ENCODE results near the gene GALP.
"Not testable (repeated sequence)": the region's sequence is repeated elsewhere in the genome, so short reads cannot be mapped to it uniquely, and the experiment has no call there.

Gene GALP

GRCh38 chr19:56146904-56147303 is 28.9 kb upstream of the GALP start:
- TF ChIP-seq CTCF (IDR thresholded peaks at IDR 0.05; ENCODE audit: insufficient read depth, low read length, missing control alignments): no peak
- ChIA-PET POLR2A (interaction anchor here (0.7 kb wide), 1 partner anchor 11 kb away, joined by 3 read pairs; no protein-coding TSS in a partner anchor), CTCF (no interaction called here)
- H3K4me3 ChIP-seq (ENCODE audit: low read depth, low read length): no peak overlapping the region
- no peak for DNase-seq (ENCODE audit: low read depth, low spot score)

- H3K4me3 ChIP-seq (ENCODE audit: low read depth, low read length): no peak overlapping the region
- ChIA-PET POLR2A (no interaction called here), CTCF (no interaction called here)
- TF ChIP-seq CTCF (IDR thresholded peaks at IDR 0.05; ENCODE audit: insufficient read depth, low read length, missing control alignments): no peak
- DNase-seq (ENCODE audit: low read depth, low spot score): no peak
Measured at GRCh38 chr19:56147307-56147706, 28.5 kb upstream of the GALP start.

- ChIA-PET CTCF (no interaction called here), POLR2A (no interaction called here)
- H3K4me3 ChIP-seq (ENCODE audit: low read depth, low read length): no peak overlapping the region
- no peak for TF ChIP-seq CTCF (IDR thresholded peaks at IDR 0.05; ENCODE audit: insufficient read depth, low read length, missing control alignments)
- no peak for DNase-seq (ENCODE audit: low read depth, low spot score)
Measured at GRCh38 chr19:56148096-56148495, 27.7 kb upstream of the GALP start.

GRCh38 chr19:56148955-56149655 is 26.7 kb upstream of the GALP start:
- CTCF ChIA-PET; H3K4me3 ChIP-seq (ENCODE audit: low read depth, low read length); DNase-seq (ENCODE audit: low read depth, low spot score); POLR2A ChIA-PET: not testable (repeated sequence)

GRCh38 chr19:56149656-56150038 is 26.2 kb upstream of the GALP start:
- ChIA-PET CTCF (no interaction called here), POLR2A (no interaction called here)
- H3K4me3 ChIP-seq (ENCODE audit: low read depth, low read length): no peak overlapping the region
- no peak for DNase-seq (ENCODE audit: low read depth, low spot score)
- no peak for TF ChIP-seq CTCF (IDR thresholded peaks at IDR 0.05; ENCODE audit: insufficient read depth, low read length, missing control alignments)

GRCh38 chr19:56150358-56150757 is 25.4 kb upstream of the GALP start:
- no peak for TF ChIP-seq CTCF (IDR thresholded peaks at IDR 0.05; ENCODE audit: insufficient read depth, low read length, missing control alignments)
- H3K4me3 ChIP-seq (ENCODE audit: low read depth, low read length): no peak overlapping the region
- CTCF ChIA-PET: no interaction called here
- no peak for DNase-seq (ENCODE audit: low read depth, low spot score)
- POLR2A ChIA-PET: no interaction called here

GRCh38 chr19:56152644-56153043 is 23.2 kb upstream of the GALP start:
- no peak overlapping the region for H3K4me3 ChIP-seq (ENCODE audit: low read depth, low read length)
- CTCF ChIA-PET: interaction anchor here (1.8 to 2.1 kb wide), 2 partner anchors 10 to 19 kb away, joined by 7 to 8 read pairs; no protein-coding TSS in a partner anchor
- DNase-seq (ENCODE audit: low read depth, low spot score): no peak
- POLR2A ChIA-PET: no interaction called here
- no peak for TF ChIP-seq CTCF (IDR thresholded peaks at IDR 0.05; ENCODE audit: insufficient read depth, low read length, missing control alignments)
